ENCODE measurements around the gene SNURF. TPM values are rescaled to one million over a fixed set of nuclear protein-coding genes. Genes with fewer than 3 reads are reported as not detected.

SNURF gene
- total RNA-seq, 1 donor from 2014 or later: 12.3 TPM

DNA sequence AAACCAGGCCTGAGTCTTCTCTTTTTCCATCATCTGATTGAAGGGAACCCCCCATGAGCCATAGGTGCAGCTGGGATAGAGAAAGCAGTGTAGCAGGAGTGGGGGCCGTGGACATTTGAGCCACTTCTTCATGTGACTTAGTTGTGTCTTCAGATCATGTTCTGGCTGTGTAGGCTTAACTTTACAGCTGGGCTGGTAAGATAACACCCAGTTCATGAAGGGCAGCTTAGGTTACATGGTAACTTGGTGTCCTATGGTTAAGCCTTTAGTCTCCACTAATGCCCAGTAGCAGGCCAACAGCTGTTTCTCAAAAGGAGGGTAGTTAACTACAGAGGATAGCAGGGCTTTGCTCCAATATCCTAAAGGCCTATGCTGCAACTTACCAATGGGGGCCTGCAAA, 11.4 kb upstream of the SNURF start:
- no peak overlapping the region for H3K27ac Mint-ChIP-seq (ENCODE audit: unreplicated experiment)
- H3K9me3 Mint-ChIP-seq (ENCODE audit: unreplicated experiment): no peaks in the 10 kb centered on the region
- peaks cover 9% of the 10 kb centered on the region for H3K36me3 Mint-ChIP-seq (ENCODE audit: low read depth, unreplicated experiment)
- H3K4me1 Mint-ChIP-seq (ENCODE audit: unreplicated experiment): peaks cover 7% of the 10 kb centered on the region
- DNase-seq (ENCODE audit: low spot score): no peak
- TF ChIP-seq, protein P1, sequence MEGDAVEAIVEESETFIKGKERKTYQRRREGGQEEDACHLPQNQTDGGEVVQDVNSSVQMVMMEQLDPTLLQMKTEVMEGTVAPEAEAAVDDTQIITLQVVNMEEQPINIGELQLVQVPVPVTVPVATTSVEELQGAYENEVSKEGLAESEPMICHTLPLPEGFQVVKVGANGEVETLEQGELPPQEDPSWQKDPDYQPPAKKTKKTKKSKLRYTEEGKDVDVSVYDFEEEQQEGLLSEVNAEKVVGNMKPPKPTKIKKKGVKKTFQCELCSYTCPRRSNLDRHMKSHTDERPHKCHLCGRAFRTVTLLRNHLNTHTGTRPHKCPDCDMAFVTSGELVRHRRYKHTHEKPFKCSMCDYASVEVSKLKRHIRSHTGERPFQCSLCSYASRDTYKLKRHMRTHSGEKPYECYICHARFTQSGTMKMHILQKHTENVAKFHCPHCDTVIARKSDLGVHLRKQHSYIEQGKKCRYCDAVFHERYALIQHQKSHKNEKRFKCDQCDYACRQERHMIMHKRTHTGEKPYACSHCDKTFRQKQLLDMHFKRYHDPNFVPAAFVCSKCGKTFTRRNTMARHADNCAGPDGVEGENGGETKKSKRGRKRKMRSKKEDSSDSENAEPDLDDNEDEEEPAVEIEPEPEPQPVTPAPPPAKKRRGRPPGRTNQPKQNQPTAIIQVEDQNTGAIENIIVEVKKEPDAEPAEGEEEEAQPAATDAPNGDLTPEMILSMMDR (IDR thresholded peaks at IDR 0.05; ENCODE audit: unreplicated experiment): no peak
- H3K27me3 Mint-ChIP-seq (ENCODE audit: unreplicated experiment): peaks cover 4% of the 10 kb centered on the region
- H3K4me3 Mint-ChIP-seq (ENCODE audit: unreplicated experiment): no peak overlapping the region

DNA sequence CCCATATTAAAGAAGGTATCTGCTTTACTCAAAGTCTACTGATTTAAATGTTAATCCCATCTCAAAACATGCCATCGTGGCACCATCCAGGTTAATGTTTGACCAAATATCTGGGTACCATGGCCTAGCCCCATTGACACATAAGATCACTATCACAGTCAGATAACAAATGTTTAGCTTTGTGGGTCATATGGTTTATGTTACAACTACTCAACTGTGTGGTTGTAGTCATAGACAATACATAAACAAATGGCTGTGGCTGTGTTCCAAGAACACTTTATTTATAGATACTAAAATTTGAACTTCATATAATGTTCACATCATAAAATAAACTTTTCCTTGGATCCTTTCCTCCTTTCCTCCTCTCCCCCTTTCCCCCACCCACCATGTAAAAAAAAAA, 9.8 kb upstream of the SNURF start:
- Mint-ChIP-seq H3K9me3 (ENCODE audit: unreplicated experiment) (no peaks in the 10 kb centered on the region), H3K27ac (ENCODE audit: unreplicated experiment) (no peak overlapping the region), H3K4me1 (ENCODE audit: unreplicated experiment) (peaks cover 7% of the 10 kb centered on the region), H3K4me3 (ENCODE audit: unreplicated experiment) (no peak overlapping the region), H3K27me3 (ENCODE audit: unreplicated experiment) (peaks cover 4% of the 10 kb centered on the region), H3K36me3 (ENCODE audit: low read depth, unreplicated experiment) (peaks cover 9% of the 10 kb centered on the region)
- DNase-seq (ENCODE audit: low spot score): no peak
- TF ChIP-seq, protein P1 (IDR thresholded peaks at IDR 0.05; ENCODE audit: unreplicated experiment): no peak

DNA sequence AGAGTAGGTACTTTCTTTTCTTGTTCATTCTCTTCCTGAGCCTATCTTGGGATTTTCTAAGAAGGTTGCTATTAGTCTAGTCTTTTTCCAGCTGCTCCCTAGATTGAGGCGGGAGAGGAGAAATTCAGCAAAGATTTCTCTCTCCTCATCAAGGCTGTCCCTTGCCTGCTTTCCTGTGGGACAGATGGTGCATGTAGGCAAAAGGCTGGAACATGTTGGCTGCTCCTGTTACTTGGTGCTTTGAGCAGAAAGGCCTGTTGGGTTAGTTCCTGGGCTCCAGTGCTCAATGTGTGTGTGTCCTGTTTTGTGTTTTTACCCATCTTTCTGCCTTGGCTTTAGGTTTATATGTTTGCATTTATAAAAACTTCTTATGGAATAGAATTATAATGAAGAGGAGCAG, 9.1 kb upstream of the SNURF start:
- Mint-ChIP-seq H3K27ac (ENCODE audit: unreplicated experiment) (peak overlapping the region; percentile 52), H3K9me3 (ENCODE audit: unreplicated experiment) (no peaks in the 10 kb centered on the region), H3K4me1 (ENCODE audit: unreplicated experiment) (peaks cover 7% of the 10 kb centered on the region), H3K36me3 (ENCODE audit: low read depth, unreplicated experiment) (peaks cover 6% of the 10 kb centered on the region), H3K4me3 (ENCODE audit: unreplicated experiment) (no peak overlapping the region), H3K27me3 (ENCODE audit: unreplicated experiment) (peaks cover 4% of the 10 kb centered on the region)
- TF ChIP-seq, protein P1 (IDR thresholded peaks at IDR 0.05; ENCODE audit: unreplicated experiment): no peak
- no peak for DNase-seq (ENCODE audit: low spot score)

DNA sequence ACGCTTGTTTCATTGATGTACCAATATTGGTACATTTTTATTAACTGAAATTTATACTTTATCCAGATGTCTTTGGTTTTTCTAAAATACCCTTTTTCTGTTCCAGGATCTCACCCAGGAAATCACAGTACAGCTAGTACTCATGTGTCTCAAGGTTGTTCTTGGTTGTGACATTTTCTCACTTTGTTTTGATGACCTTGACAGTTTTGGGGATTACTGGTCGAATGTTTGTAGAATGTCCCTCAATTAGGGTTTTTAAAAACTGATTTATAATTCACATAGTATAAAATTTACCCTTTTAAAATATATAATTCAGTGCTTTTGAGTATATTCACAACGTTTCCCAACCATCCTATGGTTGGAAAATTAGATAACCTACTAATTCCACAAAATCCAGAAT, 6.3 kb upstream of the SNURF start:
- peaks cover 16% of the 10 kb centered on the region for H3K4me1 Mint-ChIP-seq (ENCODE audit: unreplicated experiment)
- TF ChIP-seq, protein P1 (IDR thresholded peaks at IDR 0.05; ENCODE audit: unreplicated experiment): no peak
- peaks cover 3% of the 10 kb centered on the region for H3K36me3 Mint-ChIP-seq (ENCODE audit: low read depth, unreplicated experiment)
- peaks cover 4% of the 10 kb centered on the region for H3K27me3 Mint-ChIP-seq (ENCODE audit: unreplicated experiment)
- no peak overlapping the region for H3K27ac Mint-ChIP-seq (ENCODE audit: unreplicated experiment)
- no peak for DNase-seq (ENCODE audit: low spot score)
- no peaks in the 10 kb centered on the region for H3K9me3 Mint-ChIP-seq (ENCODE audit: unreplicated experiment)
- no peak overlapping the region for H3K4me3 Mint-ChIP-seq (ENCODE audit: unreplicated experiment)

DNA sequence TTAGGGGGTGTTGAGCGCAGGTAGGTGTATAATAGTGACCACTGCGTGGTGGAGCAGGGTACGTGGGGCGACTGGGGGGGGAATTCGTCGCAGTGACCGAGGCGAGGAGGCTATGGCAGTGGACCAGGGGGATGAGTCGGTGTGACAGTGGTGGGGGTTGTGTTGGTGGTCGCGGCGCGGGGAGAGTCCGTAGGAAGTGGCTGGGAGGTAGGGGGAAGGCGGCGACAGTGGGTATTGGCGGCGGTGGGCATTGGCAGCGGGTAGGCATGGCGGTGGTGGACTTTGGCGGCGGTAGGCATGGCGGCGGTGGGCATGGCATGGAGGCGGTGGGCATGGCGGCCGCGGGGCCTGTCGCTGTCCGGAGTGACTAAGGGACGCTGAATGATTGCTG, 739 bp downstream of the SNURF start:
- DNase-seq (ENCODE audit: low spot score): no peak
- peaks cover 24% of the 10 kb centered on the region for H3K36me3 Mint-ChIP-seq (ENCODE audit: low read depth, unreplicated experiment)
- TF ChIP-seq, protein P1 (IDR thresholded peaks at IDR 0.05; ENCODE audit: unreplicated experiment): no peak
- H3K4me3 Mint-ChIP-seq (ENCODE audit: unreplicated experiment): peak overlapping the region; percentile 87
- H3K9me3 Mint-ChIP-seq (ENCODE audit: unreplicated experiment): no peaks in the 10 kb centered on the region
- peaks cover 8% of the 10 kb centered on the region for H3K27me3 Mint-ChIP-seq (ENCODE audit: unreplicated experiment)
- peak overlapping the region; percentile 68 for H3K27ac Mint-ChIP-seq (ENCODE audit: unreplicated experiment)
- H3K4me1 Mint-ChIP-seq (ENCODE audit: unreplicated experiment): peaks cover 15% of the 10 kb centered on the region
